Right forelimb (tissue), 1 donor: Measurements from ENCODE around the gene NKX2-4.
"Not testable (repeated sequence)": the region's sequence is repeated elsewhere in the genome, so short reads cannot be mapped to it uniquely, and the experiment has no call there.

Experiments
- DNase-seq: peaks from one replicate; pipeline ENCODE4 v3.0.0-alpha.2; 2018

NKX2-4 gene

DNA sequence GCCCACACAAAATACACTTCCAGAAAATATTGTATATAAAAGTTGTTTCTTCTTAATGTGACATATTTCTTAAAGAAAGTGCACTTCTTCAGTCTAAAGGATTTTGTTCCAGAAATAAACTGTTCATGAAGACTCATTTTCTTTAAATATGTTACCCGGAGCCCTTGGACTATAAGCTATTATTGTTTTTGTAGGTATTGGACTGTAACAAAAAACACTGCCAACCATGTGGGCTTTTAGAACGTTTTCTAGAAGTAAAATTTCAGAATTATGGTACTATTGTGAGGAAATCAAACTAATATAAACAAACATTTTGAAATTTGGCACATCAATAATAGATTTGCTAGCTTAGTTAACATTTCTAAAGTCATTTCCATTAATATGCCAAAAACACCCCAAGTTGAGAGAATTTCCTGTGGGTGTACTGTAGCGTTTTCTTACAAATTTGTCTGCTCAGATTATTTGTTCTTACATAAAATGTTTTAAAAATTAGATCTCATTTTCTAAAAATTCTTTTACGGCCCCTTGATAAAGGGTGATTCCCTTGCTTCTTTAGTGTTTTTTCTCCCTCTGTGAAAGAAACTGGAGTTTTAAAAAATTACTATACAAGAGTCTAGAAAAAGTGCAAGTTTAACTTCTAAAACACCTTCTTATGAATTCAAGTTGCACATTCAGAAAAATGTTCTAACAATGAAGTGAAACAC is 3.4 kb downstream of the NKX2-4 start:
- DNase-seq, result no peak

DNA sequence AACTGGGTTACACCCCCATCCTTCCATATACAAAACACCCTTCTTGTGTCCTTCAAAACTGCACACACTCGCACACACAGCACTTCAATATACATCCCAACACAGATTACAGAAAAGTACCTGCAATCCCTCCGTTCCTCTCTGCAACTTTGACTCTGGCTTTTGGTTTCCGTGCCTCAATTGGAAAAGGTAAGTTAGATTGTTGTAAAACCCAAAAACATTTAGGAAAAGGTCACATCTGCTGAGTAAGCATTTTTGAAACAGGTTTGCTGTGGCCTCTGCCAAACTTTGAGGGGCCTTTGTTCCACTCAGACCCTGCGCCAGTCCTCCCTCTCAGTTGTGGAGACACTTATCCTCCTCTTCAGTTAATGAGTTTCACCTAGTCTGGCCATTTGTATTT is 4.2 kb downstream of the NKX2-4 start:
- no peak for DNase-seq

DNA sequence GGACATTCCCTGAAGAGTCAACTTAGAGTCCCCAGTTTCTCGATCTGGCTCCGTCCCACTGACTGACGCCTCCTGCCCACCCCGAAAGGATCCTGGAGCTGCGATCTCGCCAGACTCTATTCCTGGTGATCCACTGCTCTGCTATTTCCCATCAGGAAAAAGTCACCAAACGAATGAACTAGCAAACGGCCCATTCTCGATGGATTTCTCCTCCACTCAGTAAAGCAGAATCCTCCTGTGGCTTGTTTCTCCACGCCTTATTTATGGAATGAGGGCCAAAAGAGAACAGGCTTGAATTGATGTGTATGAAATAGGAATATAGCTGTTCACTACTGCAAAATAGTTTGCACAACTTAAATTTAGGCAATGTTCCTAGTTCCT is 5.4 kb downstream of the NKX2-4 start:
- DNase-seq, result peak; percentile 54

DNA sequence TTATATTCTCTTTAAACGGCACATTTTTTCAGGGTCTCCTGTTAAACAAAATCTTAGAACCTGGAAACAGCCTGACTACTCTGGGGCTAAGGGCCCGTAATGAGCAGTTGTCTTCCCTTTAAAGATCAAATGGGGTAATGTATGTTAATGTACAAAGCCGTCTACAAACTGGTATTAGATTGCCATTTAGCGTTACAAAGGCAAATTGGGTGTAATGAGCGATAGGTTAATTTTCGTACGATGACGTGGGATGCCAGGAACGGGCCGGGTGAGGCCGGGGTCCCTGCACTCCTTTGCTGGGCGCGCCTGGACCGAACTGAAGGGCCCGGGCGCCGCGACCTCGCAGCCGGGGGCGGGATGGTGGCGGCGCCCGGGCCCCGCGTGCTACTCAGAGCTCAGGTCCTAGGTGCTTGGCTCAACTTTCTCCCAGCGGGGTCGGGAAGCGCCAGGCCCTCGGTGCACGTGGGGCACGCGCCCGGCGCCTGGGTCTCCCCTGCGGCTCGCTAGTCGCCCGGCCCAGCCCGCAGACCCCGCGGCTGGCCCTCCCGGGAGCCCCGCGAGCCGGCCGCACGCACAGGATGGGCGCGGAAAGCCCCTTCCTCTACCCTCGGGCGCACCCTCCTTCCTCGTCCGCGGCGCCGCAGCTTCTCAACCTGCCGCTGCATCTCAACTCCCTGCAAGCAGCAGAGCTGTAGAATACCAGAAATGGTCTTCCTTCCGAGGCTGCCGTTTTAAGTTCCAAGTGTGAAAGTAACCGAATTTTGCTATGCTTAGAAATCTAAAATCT is 5.9 kb downstream of the NKX2-4 start:
- peak; percentile 49 for DNase-seq

DNA sequence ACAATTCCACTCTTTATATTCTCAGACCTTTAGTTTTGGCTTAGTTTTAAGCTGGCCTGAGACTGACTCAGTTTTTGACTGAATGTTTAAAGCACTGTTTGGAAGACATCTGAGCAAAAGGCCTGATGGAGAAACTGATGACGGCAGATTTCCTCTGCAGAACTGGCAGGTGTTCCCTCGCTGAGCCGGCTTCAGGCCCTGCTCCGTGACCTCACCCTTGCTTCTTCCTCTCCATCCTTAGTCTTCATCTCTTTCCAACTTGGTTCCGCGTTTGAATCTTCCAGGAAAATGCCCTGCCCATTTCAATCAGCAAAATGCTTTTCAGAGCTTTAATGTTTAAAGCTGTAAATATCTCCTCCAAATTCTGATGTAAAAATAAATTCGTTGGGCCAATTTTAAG is 6.6 kb downstream of the NKX2-4 start:
- DNase-seq, result no peak

DNA sequence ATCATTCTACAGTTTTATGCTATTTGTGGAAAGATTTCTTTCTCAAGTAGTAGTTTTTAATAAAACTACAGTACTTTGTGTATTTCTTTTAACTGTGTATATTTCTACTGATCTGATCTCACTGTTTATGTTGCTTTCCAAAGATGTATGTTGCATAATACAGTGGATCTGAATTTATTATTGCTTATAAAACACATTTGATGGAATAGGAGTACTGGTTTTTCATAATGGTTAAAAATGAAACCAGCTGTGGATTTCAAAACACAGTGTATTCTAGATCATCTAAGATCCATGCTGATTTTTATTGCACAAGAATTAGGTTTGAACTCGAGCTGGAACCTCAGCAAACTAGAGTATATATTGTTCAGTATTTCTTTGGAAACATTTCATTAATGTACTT is 8.0 kb downstream of the NKX2-4 start:
- DNase-seq, result no peak

DNA sequence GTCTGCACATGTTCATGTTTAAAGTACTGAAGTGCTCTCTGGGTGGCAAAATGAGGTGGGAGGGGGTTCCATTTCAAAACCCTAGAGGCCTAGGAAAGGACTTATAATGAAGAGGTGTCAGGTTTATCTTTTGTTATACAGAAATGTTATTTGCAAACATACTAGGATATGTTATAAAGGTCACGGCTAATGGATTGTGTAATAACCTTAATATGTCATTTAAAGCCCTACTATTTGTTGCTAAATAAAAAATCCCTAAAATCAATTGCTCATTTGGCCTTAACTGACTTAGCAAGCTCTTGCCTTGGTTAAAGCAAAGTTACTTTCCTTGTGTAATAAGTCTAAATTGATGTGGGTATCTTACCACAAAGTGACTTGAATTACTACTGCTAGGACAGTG is 8.8 kb downstream of the NKX2-4 start:
- no peak for DNase-seq

DNA sequence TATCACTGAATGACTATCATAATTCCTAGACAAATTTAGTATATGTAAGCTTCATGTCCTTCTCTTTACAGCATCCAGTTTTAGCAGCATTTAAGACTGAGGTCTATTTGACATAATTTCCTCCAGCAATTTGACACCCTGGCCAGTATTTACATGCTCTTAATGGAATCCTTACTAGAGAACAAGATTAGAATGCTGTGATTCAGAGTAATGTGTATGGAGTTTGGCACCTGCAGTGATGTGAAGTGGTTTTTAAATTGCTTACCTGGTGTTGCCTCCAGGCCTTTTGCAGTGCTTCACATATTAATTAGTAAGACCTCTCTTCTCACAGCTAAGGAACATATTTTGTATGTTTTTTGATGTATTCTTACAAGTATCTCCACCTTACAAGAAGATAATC is 9.8 kb downstream of the NKX2-4 start:
- DNase-seq, result no peak

DNA sequence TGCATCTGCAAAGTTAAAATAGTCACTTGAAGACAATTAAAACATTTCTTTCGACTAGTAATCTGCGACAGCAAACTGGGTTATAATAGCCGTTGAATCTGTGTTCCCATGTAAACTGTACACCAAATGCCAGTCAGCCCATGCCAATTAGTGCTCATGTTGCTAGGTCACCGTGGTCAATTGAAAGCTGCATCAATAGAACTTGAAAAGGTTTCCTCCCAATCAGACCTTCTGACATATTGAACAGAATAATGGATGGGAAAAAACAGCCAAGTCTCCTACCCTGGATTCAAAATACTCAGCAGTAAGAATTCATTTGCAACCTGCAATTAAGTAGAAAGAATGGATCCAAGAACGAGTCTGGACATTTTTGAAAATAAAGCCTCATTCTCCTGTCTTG is 11.2 kb downstream of the NKX2-4 start:
- DNase-seq, result no peak

DNA sequence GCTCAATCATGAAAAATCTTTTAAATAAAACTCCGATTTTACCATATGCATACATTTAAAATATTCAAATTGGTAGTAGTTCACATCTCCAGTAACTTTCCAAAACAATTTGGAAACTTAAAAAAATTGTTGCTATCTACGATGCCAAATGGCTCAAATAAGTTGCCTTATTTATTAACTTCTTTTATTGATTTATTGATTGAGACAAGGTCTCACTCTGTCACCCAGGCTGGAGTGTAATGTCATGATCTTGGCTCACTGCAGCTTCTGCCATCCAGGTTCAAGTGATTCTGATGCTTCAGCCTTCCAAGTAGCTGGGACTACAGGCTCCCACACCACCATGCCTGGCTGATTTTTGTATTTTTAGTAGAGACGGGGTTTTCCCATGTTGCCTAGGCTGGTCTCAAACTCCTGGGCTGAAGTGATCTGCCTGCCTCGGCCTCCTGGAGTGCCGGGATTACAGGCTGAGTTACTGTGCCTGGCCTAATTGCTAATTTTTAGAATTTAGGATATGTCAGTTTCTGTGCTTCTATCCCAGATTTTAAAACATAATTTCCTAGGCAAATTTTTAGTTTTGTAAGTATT is 12.9 kb downstream of the NKX2-4 start:
- no peak for DNase-seq

DNA sequence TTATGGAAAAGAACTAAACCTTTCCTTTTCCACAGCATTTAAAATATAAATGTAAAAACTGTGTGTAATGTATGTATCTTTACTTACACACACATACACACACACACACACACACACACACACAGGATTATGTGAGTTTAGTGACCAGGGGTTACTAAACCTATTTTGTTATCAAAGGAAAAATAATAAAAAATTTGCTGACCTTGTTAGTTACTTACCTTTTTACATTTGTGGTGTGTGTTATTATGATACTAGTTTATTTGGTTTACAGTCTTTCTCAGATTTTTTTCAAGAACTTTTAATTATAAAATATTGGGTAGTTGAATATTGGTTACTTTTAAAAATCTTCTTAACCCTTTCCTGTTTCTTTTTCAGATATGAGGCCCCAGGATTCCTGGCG is 15.7 kb downstream of the NKX2-4 start:
- no peak for DNase-seq

DNA sequence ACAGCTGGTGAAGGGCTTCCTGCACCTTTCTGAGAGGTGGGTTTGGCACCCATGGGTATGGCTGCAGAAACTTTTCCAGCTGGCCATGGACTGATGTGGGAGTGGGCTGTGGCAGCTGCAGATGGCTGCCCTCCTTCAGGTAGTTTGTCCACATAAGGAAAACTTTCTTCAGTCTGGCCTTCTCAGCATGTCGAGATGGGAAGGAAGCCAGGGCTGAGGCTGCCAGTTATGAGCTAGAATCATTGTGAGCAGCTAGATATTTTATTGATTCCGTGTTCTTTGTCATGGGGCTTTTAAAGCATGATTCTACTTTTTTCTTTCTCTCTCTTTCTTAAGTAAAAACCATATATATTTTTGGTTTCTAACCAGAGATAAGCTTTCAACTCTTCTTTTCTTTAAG is 16.6 kb downstream of the NKX2-4 start:
- no peak for DNase-seq

DNA sequence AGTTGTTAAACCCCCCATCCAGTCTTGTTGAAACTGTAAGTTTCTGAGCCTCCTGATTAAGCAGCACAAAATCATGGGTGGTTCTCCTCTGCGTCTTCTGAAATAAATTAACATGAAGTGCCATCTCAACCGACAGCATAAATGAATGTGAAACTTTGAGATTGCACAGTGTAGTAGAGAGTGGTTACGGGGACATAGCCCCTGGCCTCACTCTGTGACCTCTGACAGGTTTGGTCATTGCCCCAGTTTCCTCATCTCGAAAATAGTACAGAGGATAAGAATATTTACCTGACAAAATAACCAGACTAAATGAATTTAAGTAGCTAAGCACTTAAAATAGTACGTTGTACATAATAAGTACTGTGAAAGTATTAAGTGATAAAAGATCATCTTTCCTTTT is 19.1 kb downstream of the NKX2-4 start:
- no peak for DNase-seq

DNA sequence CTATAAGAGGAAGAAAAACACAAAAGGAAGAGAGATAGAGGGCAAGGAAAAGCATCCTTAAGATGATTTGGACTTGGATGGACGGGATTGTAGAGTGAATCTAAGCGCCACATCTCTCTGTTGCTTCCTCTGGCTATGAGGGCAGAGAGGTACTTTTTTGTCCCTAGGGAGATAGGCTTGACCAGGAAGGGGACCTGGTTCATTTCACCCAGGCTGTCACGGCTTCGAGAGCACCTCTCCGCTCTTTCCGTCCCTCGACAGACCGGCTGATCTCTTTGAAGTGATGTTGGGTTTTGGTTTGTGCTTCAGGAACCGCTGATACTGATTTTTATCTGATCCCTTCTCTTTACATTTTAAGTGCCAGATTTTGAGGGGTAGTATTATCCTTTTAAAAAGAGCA is 19.6 kb downstream of the NKX2-4 start:
- DNase-seq, result no peak

DNA sequence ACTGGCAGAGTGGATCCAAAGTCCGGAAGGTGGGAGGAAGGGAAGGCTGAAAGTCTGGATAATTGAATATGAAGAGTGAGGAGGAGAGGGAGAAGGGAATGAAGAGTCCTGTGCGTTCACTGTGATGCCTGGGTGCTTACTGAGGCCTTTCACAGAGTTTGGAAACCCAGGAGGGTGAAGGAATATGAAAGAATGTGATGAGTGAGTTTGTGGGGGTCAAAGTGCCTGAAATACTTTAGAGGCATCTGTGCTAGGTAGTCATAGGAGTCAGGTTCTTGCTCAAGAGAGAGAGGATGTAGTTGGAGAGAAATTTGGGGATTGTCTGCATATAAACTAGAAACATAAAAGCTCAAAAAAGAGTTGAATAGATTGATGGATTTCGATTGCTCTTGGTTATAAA is 20.7 kb downstream of the NKX2-4 start:
- no peak for DNase-seq

DNA sequence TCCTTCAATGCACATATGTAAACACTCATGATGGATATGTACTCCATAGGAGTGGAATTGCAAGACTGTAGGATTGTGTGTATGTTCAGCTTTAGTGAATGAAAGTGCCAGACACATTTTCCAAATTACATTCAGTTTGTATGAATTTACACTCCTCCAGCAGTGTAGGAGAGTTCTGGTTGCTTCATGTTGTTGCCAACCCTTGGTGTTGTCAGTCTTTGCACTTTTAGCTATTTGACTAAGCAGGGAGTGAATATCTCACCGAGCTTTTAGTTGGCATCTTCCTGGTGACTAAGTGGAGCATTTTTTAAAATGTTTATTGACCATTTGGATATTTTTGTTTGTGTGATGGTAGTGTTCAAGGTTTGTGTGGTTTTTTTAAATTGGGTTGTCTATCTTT is 23.9 kb downstream of the NKX2-4 start:
- no peak for DNase-seq

DNA sequence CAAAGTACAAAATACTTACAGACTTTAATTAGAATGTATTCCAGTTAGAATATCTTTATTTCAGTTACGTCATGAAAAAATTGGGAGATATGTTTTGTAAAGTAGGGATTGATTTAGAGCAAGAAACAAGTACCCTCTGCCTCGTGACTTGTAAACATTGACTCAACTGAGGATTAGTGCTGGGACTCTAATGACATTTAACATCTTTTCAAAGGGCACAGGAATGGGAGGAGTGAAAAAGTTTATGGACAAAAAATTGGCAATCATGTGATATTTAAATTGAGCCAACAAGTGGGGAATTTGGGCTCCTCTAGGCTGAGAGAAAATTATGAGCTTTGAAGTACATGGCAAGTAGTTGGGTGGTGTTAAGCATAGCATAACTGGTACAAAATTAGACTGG is 25.3 kb downstream of the NKX2-4 start:
- DNase-seq, result no peak

DNA sequence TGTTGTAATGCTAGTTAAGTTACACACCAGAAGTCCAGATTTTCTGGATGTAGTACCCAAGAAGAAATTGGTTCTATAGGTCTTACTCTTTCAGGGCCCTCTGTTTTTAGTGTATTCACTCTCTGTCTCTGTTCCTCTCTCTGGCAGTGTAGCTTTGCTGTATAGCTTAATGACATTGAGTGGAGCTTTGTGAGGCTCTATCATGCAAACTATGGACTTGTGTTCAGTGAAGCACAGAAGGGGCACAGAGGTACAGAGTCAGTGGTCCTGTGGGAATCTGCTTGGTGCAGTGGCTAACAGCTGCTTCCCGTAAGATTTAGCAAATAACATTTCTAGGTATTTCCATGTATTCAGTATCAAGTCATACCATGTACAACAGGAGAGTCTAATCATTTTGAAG is 26.1 kb downstream of the NKX2-4 start:
- DNase-seq, result no peak

DNA sequence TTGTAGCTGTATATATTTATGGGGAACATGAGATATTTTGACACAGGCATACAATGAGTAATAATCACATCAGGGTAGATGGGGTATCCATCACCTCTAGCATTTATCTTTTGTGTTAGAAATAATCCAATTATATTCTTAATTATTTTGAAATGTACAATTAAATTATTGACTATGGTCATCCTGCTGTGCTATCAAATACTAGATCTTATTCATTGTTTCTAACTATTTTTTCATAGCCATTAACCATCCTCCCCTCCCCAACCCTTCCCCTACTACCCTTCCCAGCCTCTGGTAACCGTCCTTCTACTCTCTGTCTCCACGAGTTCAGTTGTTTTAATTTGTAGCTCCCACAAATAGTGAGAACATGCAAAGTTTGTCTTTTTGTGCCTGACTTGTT is 28.5 kb downstream of the NKX2-4 start:
- no peak for DNase-seq

DNA sequence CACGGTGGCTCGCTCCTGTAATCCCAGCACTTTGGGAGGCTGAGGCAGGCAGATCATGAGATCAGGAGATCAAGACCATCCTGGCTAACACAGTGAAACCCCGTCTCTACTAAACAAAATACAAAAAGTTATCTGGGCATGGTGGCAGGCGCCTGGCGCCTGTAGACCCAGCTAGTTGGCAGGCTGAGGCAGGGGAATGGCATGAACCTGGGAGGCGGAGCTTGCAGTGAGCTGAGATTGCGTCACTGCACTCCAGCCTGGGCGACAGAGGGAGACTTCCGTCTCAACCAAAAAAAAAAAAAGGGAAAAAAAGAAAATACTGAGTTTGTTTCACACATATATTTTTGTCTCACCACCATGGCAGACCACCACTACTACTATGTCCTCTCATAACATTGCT is 31.1 kb downstream of the NKX2-4 start:
- not testable (repeated sequence) for DNase-seq

DNA sequence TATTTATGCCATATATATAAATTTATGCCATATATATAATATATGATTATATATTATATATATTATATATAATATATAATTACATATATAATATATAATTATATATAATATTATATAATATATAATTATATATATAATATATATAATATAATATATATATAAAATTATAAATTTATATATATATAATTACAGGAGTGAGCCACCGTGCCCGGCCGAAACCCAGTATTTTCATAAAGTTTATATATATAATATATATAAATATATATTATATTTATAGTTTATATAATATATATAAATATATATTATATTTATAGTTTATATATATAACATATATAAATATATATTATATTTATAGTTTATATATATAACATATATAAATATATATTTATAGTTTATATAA is 31.6 kb downstream of the NKX2-4 start:
- no peak for DNase-seq

DNA sequence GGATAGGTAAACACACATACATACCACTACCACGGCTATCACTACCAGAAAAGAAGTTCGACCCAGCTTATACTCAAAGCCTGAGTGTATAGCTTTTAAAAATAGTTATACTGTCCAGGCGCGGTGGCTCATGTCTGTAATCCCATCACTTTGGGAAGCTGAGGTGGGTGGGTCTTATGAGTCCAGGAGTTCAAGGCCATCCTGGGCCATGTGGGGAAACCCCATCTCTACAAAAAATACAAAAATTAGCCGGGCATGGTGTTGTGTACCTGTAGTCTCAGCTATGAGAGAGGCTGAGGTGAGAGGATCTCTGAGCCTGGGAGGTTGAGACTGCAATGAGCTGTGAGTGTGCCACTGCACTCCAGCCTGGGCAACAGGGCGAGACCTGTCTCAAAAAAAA is 32.9 kb downstream of the NKX2-4 start:
- no peak for DNase-seq

DNA sequence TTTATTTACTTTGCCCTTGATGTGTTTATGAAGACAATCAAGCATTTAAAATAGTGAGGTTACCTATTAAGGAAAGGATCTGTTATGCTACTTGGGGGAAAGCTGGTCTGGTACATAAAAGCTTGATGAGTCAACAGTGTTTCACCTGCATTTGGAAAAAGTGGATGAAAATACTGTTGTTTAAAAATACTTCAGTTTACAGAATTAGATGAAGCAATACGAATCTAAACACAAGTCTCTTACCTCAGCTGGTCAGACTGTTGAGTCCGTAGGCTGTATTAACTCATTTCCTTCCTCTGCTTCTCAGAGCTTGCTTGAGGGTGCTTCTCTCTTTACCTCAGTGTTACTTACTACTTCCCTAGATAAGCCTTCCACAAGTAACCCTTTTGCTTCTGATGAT is 36.1 kb downstream of the NKX2-4 start:
- no peak for DNase-seq

DNA sequence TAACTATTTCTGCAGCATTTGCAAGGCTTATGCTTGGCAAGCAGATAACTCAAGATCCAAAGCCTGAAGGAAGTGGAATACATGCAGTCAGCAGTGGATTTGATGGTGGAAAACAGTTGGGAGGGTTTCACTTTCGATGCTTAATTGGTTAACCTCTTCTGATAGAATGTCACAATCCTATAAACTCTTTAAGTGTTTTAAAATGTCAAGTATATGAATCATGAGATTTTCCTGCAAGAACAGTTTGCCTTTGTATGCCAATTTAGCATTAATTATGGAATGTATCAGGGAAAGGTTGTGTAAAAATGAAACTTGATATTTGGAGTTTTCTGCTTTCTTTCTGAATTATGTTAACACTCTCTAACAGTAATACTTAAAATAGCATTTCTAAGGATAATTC is 36.6 kb downstream of the NKX2-4 start:
- DNase-seq, result no peak

DNA sequence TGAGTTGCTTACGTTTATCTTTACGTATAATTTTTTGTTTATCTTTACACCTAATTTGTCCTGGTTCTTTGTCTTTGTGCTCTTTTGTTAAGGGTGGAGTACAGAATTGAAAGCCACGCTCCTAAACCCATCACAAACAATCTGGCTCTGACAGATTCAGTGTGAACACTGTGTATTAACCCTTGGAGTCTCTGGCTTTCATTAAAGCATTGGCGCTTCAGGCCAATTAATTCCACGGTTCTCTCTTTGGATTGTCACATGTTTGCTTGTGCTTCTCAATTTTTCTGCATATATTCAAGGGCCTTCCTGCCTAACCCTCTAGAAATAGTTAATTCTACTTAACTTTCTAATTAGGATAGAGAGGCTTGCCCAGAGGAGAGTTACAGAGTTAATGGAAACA is 38.6 kb downstream of the NKX2-4 start:
- DNase-seq, result no peak
